Fibroblast of mammary gland (primary cell): ENCODE results near the gene GRK5.

ENCODE experiments used
- DNase-seq: peaks from one replicate; pipeline ENCODE4 v3.0.0-alpha.2; 2010; ENCODE audit warnings: low read depth
- H3K4me3 ChIP-seq: 2 replicates; pipeline ENCODE4 v1.5.1; 2011; ENCODE audit warnings: low read depth, mild to moderate bottlenecking, low read length, moderate library complexity; ENCODE audit not compliant: control insufficient read depth
- TF ChIP-seq, protein P1 (sequence below): conservative IDR thresholded peaks from 2 replicates; pipeline ENCODE4 v1.5.1; 2011; ENCODE audit warnings: low read depth, low read length, inconsistent platforms; ENCODE audit not compliant: control insufficient read depth, insufficient read depth

The GRK5 gene

DNA sequence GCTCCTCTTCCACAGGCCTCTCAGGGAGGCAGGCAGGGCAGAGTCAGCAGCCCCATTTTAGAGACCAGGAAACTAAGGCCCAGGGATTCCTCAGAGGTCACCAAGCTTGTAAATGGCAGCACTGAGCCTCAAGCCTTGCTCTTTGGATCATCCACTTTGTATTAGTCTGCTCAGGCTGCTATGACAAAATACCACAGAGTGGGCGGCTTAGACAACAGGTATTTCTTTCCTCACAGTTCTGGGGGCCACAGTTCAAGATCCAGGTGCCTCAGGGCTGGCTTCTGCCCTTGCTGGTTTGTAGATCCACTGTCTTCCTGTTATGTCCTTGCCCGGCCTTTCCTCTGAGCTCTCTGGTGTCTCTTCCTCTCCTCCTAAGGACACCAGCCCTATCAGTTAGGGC is 151.2 kb downstream of the GRK5 start:
- DNase-seq = no peak
- H3K4me3 ChIP-seq = no peak overlapping the region
- TF ChIP-seq, protein P1, sequence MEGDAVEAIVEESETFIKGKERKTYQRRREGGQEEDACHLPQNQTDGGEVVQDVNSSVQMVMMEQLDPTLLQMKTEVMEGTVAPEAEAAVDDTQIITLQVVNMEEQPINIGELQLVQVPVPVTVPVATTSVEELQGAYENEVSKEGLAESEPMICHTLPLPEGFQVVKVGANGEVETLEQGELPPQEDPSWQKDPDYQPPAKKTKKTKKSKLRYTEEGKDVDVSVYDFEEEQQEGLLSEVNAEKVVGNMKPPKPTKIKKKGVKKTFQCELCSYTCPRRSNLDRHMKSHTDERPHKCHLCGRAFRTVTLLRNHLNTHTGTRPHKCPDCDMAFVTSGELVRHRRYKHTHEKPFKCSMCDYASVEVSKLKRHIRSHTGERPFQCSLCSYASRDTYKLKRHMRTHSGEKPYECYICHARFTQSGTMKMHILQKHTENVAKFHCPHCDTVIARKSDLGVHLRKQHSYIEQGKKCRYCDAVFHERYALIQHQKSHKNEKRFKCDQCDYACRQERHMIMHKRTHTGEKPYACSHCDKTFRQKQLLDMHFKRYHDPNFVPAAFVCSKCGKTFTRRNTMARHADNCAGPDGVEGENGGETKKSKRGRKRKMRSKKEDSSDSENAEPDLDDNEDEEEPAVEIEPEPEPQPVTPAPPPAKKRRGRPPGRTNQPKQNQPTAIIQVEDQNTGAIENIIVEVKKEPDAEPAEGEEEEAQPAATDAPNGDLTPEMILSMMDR = no peak

GRCh38 chr10:119359025-119359424 is 151.7 kb downstream of the GRK5 start:
- H3K4me3 ChIP-seq = no peak overlapping the region
- TF ChIP-seq, protein P1 = no peak
- no peak for DNase-seq

DNA sequence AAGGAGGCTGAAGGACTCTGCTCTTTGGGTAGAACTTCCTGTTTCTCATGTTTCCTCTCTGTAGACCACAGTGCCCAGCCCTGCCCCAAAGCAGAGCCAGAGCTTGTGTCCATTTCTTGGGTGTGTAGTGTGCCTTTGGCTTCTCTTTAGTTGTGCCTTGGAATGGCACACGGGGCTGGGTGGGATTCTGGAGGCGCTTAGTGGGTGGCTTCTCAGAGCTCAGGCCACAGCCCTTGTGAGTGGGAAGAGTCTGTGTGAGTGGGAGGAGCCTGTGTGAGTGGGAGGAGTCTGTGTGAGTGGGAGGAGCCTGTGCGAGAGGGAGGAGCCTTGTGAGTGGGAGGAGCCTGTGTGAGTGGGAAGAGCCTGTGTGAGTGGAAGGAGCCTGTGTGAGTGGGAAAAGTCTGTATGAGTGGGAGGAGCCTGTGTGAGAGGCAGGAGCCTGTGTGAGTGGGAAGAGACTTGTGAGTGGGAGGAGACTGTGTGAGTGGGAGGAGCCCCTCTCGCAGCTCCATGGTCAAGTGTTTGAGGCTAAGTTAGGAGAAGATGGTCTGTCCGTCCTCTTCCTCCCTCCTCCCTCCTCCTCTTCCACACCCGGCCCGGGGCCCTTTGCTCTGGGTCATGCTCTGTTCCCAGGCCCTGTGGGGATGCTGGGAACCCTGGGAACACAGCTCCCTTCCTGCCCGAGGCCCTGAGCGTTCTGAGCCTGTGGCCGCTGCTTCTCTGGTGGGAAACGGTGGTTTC is 153.0 kb downstream of the GRK5 start:
- DNase-seq = no peak
- TF ChIP-seq, protein P1 = no peak
- no peak overlapping the region for H3K4me3 ChIP-seq

DNA sequence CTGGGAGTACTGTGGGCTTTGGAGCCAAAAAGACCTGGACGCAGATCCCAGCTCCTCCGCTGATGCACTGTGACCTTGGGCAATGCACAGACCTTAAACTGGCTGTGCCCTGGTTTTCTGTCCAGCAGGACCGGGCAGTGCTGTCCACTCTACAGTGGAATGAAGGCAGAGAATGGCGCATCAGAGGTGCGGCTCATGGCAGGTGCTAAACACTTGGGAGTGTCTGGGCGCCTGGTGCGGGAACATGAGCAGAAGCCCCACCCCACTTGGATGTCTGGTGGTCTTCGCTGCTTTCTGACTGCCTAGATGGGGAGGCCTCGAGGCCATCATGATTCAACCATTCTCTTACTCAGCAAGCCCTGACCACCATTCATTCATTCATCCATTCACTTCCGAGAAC is 153.7 kb downstream of the GRK5 start:
- H3K4me3 ChIP-seq = no peak overlapping the region
- TF ChIP-seq, protein P1 = no peak
- no peak for DNase-seq

DNA sequence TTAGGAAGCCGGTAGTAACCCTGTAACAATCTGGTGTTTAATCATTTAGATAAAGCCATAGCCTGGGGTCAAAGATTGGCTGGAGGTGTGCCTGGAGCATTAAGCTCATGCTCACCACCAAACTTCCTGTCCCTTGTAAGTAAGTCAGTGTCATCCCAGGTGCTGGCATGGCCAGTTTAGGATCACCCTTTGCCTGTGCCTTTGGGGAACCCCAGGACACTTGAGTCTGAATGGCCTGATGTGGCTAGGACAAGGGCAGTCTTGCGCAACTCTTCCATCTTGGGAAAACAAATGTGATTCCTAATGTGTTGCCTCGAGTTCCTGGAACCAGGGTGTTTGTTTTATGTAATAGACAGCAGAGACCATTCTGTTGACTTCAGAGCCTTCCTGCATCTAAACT is 154.8 kb downstream of the GRK5 start:
- peak; percentile 22 for DNase-seq
- TF ChIP-seq, protein P1 = no peak
- no peak overlapping the region for H3K4me3 ChIP-seq

- no peak overlapping the region for H3K4me3 ChIP-seq
- DNase-seq = peak; percentile 28
- TF ChIP-seq, protein P1 = peak; percentile 35
These were observed 157.6 kb downstream of the GRK5 start for GRCh38 chr10:119364645-119365600.
